Smooth muscle cell (in vitro differentiated cells): Measurements from ENCODE around the gene GSTP1. TPM values are rescaled to one million over a fixed set of nuclear protein-coding genes. Genes with fewer than 3 reads are reported as not detected.
"Not testable (repeated sequence)": the region's sequence is repeated elsewhere in the genome, so short reads cannot be mapped to it uniquely, and the experiment has no call there.

Experiments
- DNase-seq: peaks from one replicate; lab custom pipeline; 2025; ENCODE audit not compliant: unreplicated experiment; lab: John Stamatoyannopoulos, UW
- H2AFZ ChIP-seq: fragments of 200-600 bp; sonication (generic); 2 replicates; pipeline ENCODE4 v1.6.0; 2016; ENCODE audit warnings: antibody characterized with exemption, low read depth, mild to moderate bottlenecking
- H3F3A ChIP-seq: fragments of 200-600 bp; sonication (generic); 2 replicates; pipeline ENCODE4 v1.6.0; 2017; ENCODE audit warnings: antibody characterized with exemption, low read depth
- H3K27ac ChIP-seq: fragments of 200-600 bp; sonication (generic); 2 replicates; pipeline ENCODE4 v1.5.1; 2016; ENCODE audit warnings: low read depth, mild to moderate bottlenecking
- H3K27me3 ChIP-seq: fragments of 200-600 bp; sonication (generic); 2 replicates; pipeline ENCODE4 v1.6.1; 2016; ENCODE audit warnings: low read depth, mild to moderate bottlenecking
- H3K36me3 ChIP-seq: fragments of 200-600 bp; sonication (generic); 2 replicates; pipeline ENCODE4 v1.5.1; 2016; ENCODE audit warnings: low read depth
- H3K4me1 ChIP-seq: fragments of 200-600 bp; sonication (generic); 2 replicates; pipeline ENCODE4 v1.5.1; 2016; ENCODE audit warnings: low read depth
- H3K4me2 ChIP-seq: fragments of 200-600 bp; sonication (generic); 2 replicates; pipeline ENCODE4 v1.6.0; 2016; ENCODE audit warnings: mild to moderate bottlenecking
- H3K4me3 ChIP-seq: fragments of 200-600 bp; sonication (generic); 2 replicates; pipeline ENCODE4 v1.5.1; 2016; ENCODE audit warnings: mild to moderate bottlenecking
- H3K79me2 ChIP-seq: fragments of 200-600 bp; sonication (generic); 2 replicates; pipeline ENCODE4 v1.6.0; 2016; ENCODE audit warnings: low read depth, mild to moderate bottlenecking
- H3K9ac ChIP-seq: fragments of 200-600 bp; sonication (generic); 2 replicates; pipeline ENCODE4 v1.6.0; 2016; ENCODE audit warnings: low read depth
- H3K9me3 ChIP-seq: fragments of 200-600 bp; sonication (generic); replicated peaks from 2 replicates; pipeline ENCODE4 v1.5.1; 2016; ENCODE audit warnings: low read depth
- H4K20me1 ChIP-seq: fragments of 200-600 bp; sonication (generic); 2 replicates; pipeline ENCODE4 v1.6.0; 2016; ENCODE audit warnings: low read depth
- CTCF ChIP-seq: fragments of 200-600 bp; sonication (generic); IDR thresholded peaks from 2 replicates; pipeline ENCODE4 v1.5.1; 2017; ENCODE audit warnings: borderline replicate concordance, mild to moderate bottlenecking, antibody characterized with exemption; ENCODE audit not compliant: insufficient read depth, poor library complexity, severe bottlenecking
- WGBS: methylation state at CpG from one replicate; pipeline ENCODE4 v1.1.7; 2016; ENCODE audit warnings: low lambda C conversion rate; 5-methylcytosine and 5-hydroxymethylcytosine counted together
- polyA plus RNA-seq: library from polyadenylated mRNA; unstranded; fragments of >200 nt; fragmentation: Nextera tagmentation; extraction: Ambion mirVana; gene quantifications from 2 replicates; pipeline ENCODE4 v1.2.1, GENCODE V29; 2016
- total RNA-seq: library from RNA; depleted of rRNA; stranded (reverse); fragments of >200 nt; gene quantifications from 2 replicates; pipeline ENCODE4 v1.2.3, GENCODE V29; 2014

Gene GSTP1
- total and polyA plus RNA-seq, 2 experiments from 2014 or later, result 874 to 1,489 TPM

DNA sequence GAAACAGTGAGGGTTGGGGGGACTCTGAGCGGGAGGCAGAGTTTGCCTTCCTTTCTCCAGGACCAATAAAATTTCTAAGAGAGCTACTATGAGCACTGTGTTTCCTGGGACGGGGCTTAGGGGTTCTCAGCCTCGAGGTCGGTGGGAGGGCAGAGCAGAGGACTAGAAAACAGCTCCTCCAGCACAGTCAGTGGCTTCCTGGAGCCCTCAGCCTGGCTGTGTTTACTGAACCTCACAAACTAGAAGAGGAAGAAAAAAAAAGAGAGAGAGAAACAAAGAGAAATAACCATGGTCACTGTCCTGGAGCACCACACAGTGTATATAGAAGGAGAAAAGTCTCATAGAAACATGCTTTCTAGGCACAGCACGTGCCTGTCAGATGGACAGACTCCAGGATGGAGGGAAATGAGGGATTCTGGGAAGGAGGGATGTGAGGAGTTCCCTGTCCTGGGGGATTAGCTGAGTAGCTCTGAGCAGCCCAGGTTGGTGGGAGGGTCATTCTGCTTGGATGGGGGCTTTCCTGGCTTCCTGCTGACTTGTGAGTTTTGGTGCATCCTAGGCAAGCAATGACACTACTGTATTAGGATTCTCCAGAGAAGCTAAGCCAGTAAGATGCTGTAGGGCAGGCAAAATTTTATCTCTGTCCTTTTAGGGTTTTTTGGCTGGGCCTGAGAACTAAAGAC, 3.1 kb downstream of the GSTP1 start:
- H3K9ac ChIP-seq, result no peak overlapping the region
- H3K27me3 ChIP-seq, result no peaks in the 10 kb centered on the region
- peaks cover 18% of the 10 kb centered on the region for H3F3A ChIP-seq
- H3K4me3 ChIP-seq, result no peak overlapping the region
- TF ChIP-seq CTCF, result no peak
- H3K27ac ChIP-seq, result no peak overlapping the region
- H3K4me2 ChIP-seq, result no peak overlapping the region
- H3K79me2 ChIP-seq, result peaks cover 20% of the 10 kb centered on the region
- WGBS, result 98% methylated on average over 5 of the region's 5 CpGs
- peaks cover 29% of the 10 kb centered on the region for H4K20me1 ChIP-seq
- peaks cover 10% of the 10 kb centered on the region for H3K4me1 ChIP-seq
- H3K36me3 ChIP-seq, result no peaks in the 10 kb centered on the region
- H3K9me3 ChIP-seq, result no peaks in the 10 kb centered on the region
- no peak for DNase-seq
- no peak overlapping the region for H2AFZ ChIP-seq

- H3K4me1 ChIP-seq, result peaks cover 9% of the 10 kb centered on the region
- DNase-seq, result no peak
- H3K27ac ChIP-seq, result no peak overlapping the region
- H3K27me3 ChIP-seq, result no peaks in the 10 kb centered on the region
- H4K20me1 ChIP-seq, result peaks cover 29% of the 10 kb centered on the region
- peaks cover 20% of the 10 kb centered on the region for H3K79me2 ChIP-seq
- H3K4me3 ChIP-seq, result no peak overlapping the region
- H3K36me3 ChIP-seq, result no peaks in the 10 kb centered on the region
- WGBS, result 95% methylated on average over 1 of the region's 1 CpG
- TF ChIP-seq CTCF, result no peak
- no peaks in the 10 kb centered on the region for H3K9me3 ChIP-seq
- H3K4me2 ChIP-seq, result no peak overlapping the region
- no peak overlapping the region for H2AFZ ChIP-seq
- H3K9ac ChIP-seq, result no peak overlapping the region
- peaks cover 12% of the 10 kb centered on the region for H3F3A ChIP-seq
Measured at GRCh38 chr11:67588136-67588503, 4.5 kb downstream of the GSTP1 start.

- Histone ChIP-seq H3F3A (peaks cover 12% of the 10 kb centered on the region), H3K79me2 (peaks cover 16% of the 10 kb centered on the region), H4K20me1 (peaks cover 29% of the 10 kb centered on the region)
- H2AFZ ChIP-seq, H3K36me3 ChIP-seq, H3K9me3 ChIP-seq, H3K9ac ChIP-seq, H3K27ac ChIP-seq, H3K4me2 ChIP-seq, H3K4me3 ChIP-seq, H3K4me1 ChIP-seq, DNase-seq, H3K27me3 ChIP-seq: not testable (repeated sequence)
- WGBS, result 94% methylated on average over 11 of the region's 11 CpGs
Measured at GRCh38 chr11:67588899-67589415, 5.3 kb downstream of the GSTP1 start.

DNA sequence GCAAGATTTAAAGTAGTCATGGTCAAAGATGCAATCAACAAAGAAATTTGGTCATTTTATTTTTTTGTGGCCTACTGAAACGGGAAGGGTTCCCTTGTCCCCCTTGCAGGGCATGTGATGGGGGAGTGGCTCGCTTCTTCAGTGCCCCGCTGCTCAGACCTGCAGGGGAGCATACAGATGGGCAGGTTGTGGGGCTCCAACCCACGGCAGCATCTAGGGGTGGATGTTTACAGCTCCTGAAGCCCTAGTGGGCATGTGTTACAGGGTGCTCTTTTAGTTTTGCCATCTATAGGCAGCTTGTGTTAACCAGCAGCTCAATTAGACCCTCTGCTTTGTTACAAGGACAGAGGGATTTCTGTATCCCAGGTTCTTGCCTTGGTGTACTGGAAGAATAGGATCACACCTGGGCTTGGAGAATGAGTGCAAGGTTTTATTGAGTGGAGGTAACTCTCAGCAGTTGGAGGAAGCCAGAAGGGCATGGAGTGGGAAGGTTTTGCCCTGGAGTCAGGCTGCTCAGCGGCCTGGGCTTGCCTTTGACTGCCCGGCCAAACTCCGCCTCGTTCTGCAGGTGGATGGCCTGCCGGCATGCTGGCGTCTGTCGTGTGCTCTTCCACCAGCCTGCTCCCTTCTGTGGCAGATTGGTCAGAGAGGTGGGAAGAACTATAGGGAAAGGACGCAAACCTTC, 9.4 kb downstream of the GSTP1 start:
- H2AFZ ChIP-seq, result no peak overlapping the region
- peaks cover 6% of the 10 kb centered on the region for H3F3A ChIP-seq
- no peak overlapping the region for H3K4me2 ChIP-seq
- TF ChIP-seq CTCF, result no peak
- H4K20me1 ChIP-seq, result no peaks in the 10 kb centered on the region
- no peak overlapping the region for H3K9ac ChIP-seq
- 77% methylated on average over 12 of the region's 12 CpGs for WGBS
- no peaks in the 10 kb centered on the region for H3K79me2 ChIP-seq
- no peaks in the 10 kb centered on the region for H3K4me1 ChIP-seq
- H3K27me3 ChIP-seq, result no peaks in the 10 kb centered on the region
- no peaks in the 10 kb centered on the region for H3K36me3 ChIP-seq
- DNase-seq, result no peak
- no peak overlapping the region for H3K4me3 ChIP-seq
- no peak overlapping the region for H3K27ac ChIP-seq
- H3K9me3 ChIP-seq, result no peaks in the 10 kb centered on the region
